Hair follicular keratinocyte (primary cell): Measurements from ENCODE around the gene NUTM1. TPM values are rescaled to one million over a fixed set of nuclear protein-coding genes. Genes with fewer than 3 reads are reported as not detected.

Experiments used
- total RNA-seq: library from RNA; depleted of rRNA; stranded (reverse); fragments of >200 nt; gene quantifications from 2 replicates; pipeline ENCODE4 v1.2.3, GENCODE V29; 2015

The NUTM1 gene
- total RNA-seq = not detected in 2 replicates

DNA sequence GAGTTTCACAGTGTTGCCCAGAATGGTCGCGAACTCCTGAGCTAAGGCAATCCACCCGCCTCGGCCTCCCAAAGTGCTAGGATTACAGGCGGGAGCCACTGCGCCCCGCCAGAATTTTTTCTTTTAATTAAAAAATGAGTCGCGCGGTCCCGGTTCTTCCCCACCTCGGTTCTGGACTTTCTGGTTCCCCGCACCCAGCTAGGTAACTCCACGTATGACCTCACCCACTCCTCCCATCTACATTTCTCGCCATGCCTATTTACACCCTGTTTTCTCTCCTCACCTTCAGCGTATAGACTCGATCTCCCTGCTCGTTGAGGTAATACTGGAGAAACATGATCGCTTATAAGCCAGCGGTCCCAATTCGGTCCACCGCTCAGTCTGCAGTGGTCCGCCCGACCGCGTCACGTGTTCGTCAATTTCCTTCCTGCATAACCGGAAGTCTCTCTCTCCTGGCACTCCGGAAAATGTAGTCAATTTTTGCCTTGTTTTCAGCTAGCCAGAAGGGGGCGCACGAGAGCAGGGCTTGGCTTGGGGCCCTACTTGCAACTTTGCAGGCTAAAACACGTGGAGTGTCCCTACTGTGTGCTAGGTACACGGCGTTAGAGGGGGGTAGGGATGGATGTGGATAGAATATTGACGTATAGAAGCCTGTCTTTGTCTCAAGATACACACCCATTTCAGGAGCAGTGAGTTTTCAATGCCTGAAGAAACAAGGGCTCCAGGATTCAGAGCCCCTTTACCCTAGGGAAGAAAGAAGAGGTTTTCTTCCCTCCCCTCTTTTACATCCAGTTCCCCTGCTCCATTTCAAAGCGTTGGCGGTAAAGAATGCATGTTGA lies at the start of gene NUTM1, which contains the start of gene NOP10:
TSS of gene NUTM1 (plus strand) at position 579 of the 839 bp plus-strand sequence. CDS start 382 bp downstream, outside the sequence.
TSS of gene NOP10 (minus strand) at position 400 of the 839 bp plus-strand sequence. CDS start at position 337, 63 bp downstream.

GRCh38 chr15:34337557-34338306 lies 5.4 kb upstream of the NUTM1 start, which contains the start of gene SLC12A6:
Gene SLC12A6, minus strand, starts transcription at chr15:34337781. Its CDS starts 1,101 bp downstream, at chr15:34336680.

GRCh38 chr15:34367101-34368081 lies 24.3 kb downstream of the NUTM1 start, which contains the start of gene LPCAT4:
Gene LPCAT4, minus strand, starts transcription at chr15:34367196. Its CDS starts 96 bp downstream, at chr15:34367100.

Other genes starting within 250 kb of the NUTM1 start
- 46.2 and 48.0 TPM in 2 replicates for gene EMC7, start 241.5 kb upstream of the NUTM1 start, total RNA-seq
- 0.46 and 0.47 TPM in 2 replicates for gene PGBD4, start 241.2 kb upstream of the NUTM1 start, total RNA-seq
- gene KATNBL1, start 133.2 kb upstream of the NUTM1 start, total RNA-seq = 35.7 and 57.3 TPM in 2 replicates
- gene EMC4, start 118.3 kb upstream of the NUTM1 start, total RNA-seq = 174 and 176 TPM in 2 replicates
- 4.0 and 4.2 TPM in 2 replicates for gene SLC12A6, start 5.5 kb upstream of the NUTM1 start, total RNA-seq
- gene NOP10, start 179 bp upstream of the NUTM1 start, total RNA-seq = 277 and 284 TPM in 2 replicates
- gene LPCAT4, start 23.9 kb downstream of the NUTM1 start, total RNA-seq = 16.6 and 32.5 TPM in 2 replicates
- gene GOLGA8A, start 94.5 kb downstream of the NUTM1 start, total RNA-seq = 3.9 and 6.1 TPM in 2 replicates
- 8.8 and 11.6 TPM in 2 replicates for gene GOLGA8B, start 240.3 kb downstream of the NUTM1 start, total RNA-seq